PFSK-1 (cell line): ENCODE measurements around the gene ASAH2B. TPM values are rescaled to one million over a fixed set of nuclear protein-coding genes. Genes with fewer than 3 reads are reported as not detected.

Experiments used
- FOXP2 ChIP-seq: optimal IDR thresholded peaks from 2 replicates; pipeline ENCODE3; 2011; ENCODE audit warnings: borderline replicate concordance, control low read depth, inconsistent platforms; ENCODE audit not compliant: insufficient read depth; ENCODE audit errors: extremely low read length, extremely low read depth
- POLR2AphosphoS5 ChIP-seq: IDR thresholded peaks from 2 replicates; pipeline ENCODE4 v1.6.1; 2012; ENCODE audit warnings: low read depth, mild to moderate bottlenecking, control low read depth, low read length, moderate library complexity
- REST ChIP-seq, 2 experiments: IDR thresholded peaks; 2 replicates each; pipeline versions ENCODE4 v1.6.1 to v1.8.0; 2011 to 2012; ENCODE audit warnings: low read depth in 2 of 2, low read length in 2 of 2, control low read depth in 1 of 2, inconsistent platforms in 1 of 2, mild to moderate bottlenecking in 1 of 2, moderate library complexity in 1 of 2; ENCODE audit not compliant: insufficient read depth in 1 of 2
- SIN3A ChIP-seq: IDR thresholded peaks from 2 replicates; pipeline ENCODE4 v1.6.1; 2012; ENCODE audit warnings: mild to moderate bottlenecking, low read length, moderate library complexity, borderline replicate concordance; ENCODE audit not compliant: insufficient read depth
- TAF1 ChIP-seq: IDR thresholded peaks from 2 replicates; pipeline ENCODE4 v1.6.1; 2012; ENCODE audit warnings: low read length, control low read depth, borderline replicate concordance; ENCODE audit not compliant: insufficient read depth
- polyA plus RNA-seq: library from polyadenylated mRNA; unstranded; fragments of >200 nt; gene quantifications from one replicate; pipeline ENCODE4 v1.2.1, GENCODE V29; 2012; ENCODE audit warnings: low read depth, missing spikeins; ENCODE audit not compliant: insufficient read length

ASAH2B gene
- 3.9 TPM for polyA plus RNA-seq

GRCh38 chr10:50739618-50740292 lies at the start of gene ASAH2B:
Gene ASAH2B (plus strand): TSS chr10:50739936. CDS start chr10:50745131, 5,195 bp downstream.
- no peak; the same call in 1 of the 2 replicates for TF ChIP-seq POLR2AphosphoS5
- no peak for TF ChIP-seq SIN3A
- no peak for TF ChIP-seq TAF1
- TF ChIP-seq REST (IDR thresholded peaks at IDR 0.05; ENCODE audit: insufficient read depth in 1 of 2, low read depth in 2 of 2, low read length in 2 of 2) = no peak
- TF ChIP-seq FOXP2 = no peak

GRCh38 chr10:50740293-50740648 lies 535 bp downstream of the ASAH2B start:
- no peak for TF ChIP-seq POLR2AphosphoS5
- no peak for TF ChIP-seq TAF1
- TF ChIP-seq FOXP2 = no peak
- no peak for TF ChIP-seq REST (IDR thresholded peaks at IDR 0.05; ENCODE audit: insufficient read depth in 1 of 2, low read depth in 2 of 2, low read length in 2 of 2)
- no peak for TF ChIP-seq SIN3A

GRCh38 chr10:50788951-50789945 lies 49.5 kb downstream of the ASAH2B start:
- TF ChIP-seq SIN3A = no peak
- no peak for TF ChIP-seq REST (IDR thresholded peaks at IDR 0.05; ENCODE audit: insufficient read depth in 1 of 2, low read depth in 2 of 2, low read length in 2 of 2)
- no peak for TF ChIP-seq FOXP2

GRCh38 chr10:50794490-50794889 lies 54.8 kb downstream of the ASAH2B start:
- no peak for TF ChIP-seq REST (IDR thresholded peaks at IDR 0.05; ENCODE audit: insufficient read depth in 1 of 2, low read depth in 2 of 2, low read length in 2 of 2)
- no peak for TF ChIP-seq FOXP2
- TF ChIP-seq TAF1 = no peak
- no peak for TF ChIP-seq SIN3A
